ENCODE results near the gene ANKRD60. TPM values are rescaled to one million over a fixed set of nuclear protein-coding genes. Genes with fewer than 3 reads are reported as not detected.

The ANKRD60 gene, protein sequence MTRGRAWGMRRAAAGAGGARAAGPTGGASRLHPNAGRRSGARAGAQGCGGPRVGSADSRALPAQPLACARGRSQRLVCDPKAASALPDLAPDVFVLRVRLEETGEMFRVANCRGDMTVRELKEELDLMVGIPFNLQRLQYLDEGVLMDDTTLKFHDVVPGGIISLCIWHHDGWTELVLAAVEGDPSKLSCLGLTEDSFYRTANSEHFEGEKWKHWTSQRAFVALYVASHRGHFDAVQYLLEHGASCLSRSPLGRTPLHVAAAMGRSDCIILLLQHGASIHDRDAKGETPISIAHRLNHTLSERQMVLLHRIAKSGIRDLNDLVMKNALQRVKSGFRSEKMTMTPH
- total RNA-seq (2021) (not detected in 2 replicates), Bru-seq, nascent RNA (percentile 10 among the genes with signal in this experiment), BruChase-seq, experiment 1, labeled RNA remaining after a 2-hour chase (not detected), BruChase-seq, experiment 2, labeled RNA remaining after a 6-hour chase (percentile 8 among the genes with signal in this experiment)
- long read RNA-seq, result 0 reads

DNA sequence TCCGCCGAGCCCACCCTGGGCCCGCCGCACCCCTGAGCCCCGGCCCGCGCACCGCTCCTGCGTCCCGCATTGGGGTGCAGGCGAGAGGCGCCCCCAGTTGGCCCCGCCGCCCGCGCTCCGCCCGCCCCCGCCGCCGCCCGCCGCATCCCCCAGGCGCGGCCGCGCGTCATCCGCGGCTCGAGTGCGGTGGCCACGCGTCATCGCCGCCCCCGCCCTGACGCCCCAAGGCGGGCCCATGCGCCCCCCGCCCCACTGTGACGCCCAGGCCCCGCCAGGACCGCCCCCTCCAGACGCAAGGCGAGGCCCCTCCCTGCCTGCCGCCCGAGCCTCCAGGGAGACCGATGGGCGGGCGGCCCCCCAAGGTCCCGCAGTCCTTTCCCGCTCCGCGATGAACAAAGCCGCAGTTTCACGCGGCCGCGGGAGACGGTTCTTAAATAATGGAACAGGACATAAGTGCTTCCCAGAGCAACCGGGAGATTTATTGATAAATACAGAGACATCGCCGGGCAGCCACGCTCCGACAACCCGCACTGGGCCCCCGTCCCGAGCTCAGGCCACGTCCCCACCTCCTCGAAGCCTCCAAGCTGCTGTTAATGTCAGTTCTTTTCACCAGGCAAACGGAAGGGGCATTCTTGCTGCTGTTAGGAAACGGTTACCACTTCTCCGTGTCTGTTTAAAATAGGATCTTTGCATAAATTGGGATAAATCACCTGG is at the start of gene ANKRD60:
TSS of gene ANKRD60 (minus strand) at position 170 of the 714 bp plus-strand sequence. CDS start at position 170, 0 bp downstream.
- peak within 1 kb of the TSS; percentile 46 for H3K4me3 ChIP-seq (ENCODE audit: low read depth, low read length, poor library complexity, severe bottlenecking)
- BruUV-seq (replicated peaks), result no TSS peak
- no peak for TF ChIP-seq CTCF (conservative IDR thresholded peaks at IDR 0.05; ENCODE audit: low read depth, low read length)
- TF ChIP-seq EZH2 (IDR thresholded peaks at IDR 0.05; ENCODE audit: borderline replicate concordance, low read depth, low read length, poor library complexity, severe bottlenecking), result peak; percentile 69
- ChIA-PET CTCF (no interaction called here), POLR2A (ENCODE audit: low non-redundant PET) (no interaction called here)
- H3K36me3 ChIP-seq (ENCODE audit: insufficient read depth, low read length, poor library complexity, severe bottlenecking), result no peaks in the 10 kb centered on the region
- peak; percentile 60 for DNase-seq (ENCODE audit: low spot score)
- peaks cover 7% of the 10 kb centered on the region for H3K4me1 ChIP-seq (ENCODE audit: insufficient read depth, low read length, poor library complexity, severe bottlenecking)
- H3K9me3 ChIP-seq (ENCODE audit: low read depth, low read length, poor library complexity, severe bottlenecking), result no peaks in the 10 kb centered on the region
- no peak within 1 kb of the TSS for H3K27ac ChIP-seq (ENCODE audit: low read depth, low read length, poor library complexity, severe bottlenecking)
- intact Hi-C loops (cut with micrococcal nuclease; ENCODE audit: unreplicated experiment), result no loop called here
- H3K27me3 ChIP-seq (replicated peaks; ENCODE audit: insufficient read depth, low read depth, low read length, poor library complexity), result peaks cover 36% of the 10 kb centered on the region

- Histone ChIP-seq H3K9me3 (ENCODE audit: low read depth, low read length, poor library complexity, severe bottlenecking) (peaks cover 4% of the 10 kb centered on the region), H3K27ac (ENCODE audit: low read depth, low read length, poor library complexity, severe bottlenecking) (no peak overlapping the region), H3K4me1 (ENCODE audit: insufficient read depth, low read length, poor library complexity, severe bottlenecking) (no peaks in the 10 kb centered on the region), H3K4me3 (ENCODE audit: low read depth, low read length, poor library complexity, severe bottlenecking) (no peak overlapping the region), H3K36me3 (ENCODE audit: insufficient read depth, low read length, poor library complexity, severe bottlenecking) (no peaks in the 10 kb centered on the region), H3K27me3 (replicated peaks; ENCODE audit: insufficient read depth, low read depth, low read length, poor library complexity) (no peaks in the 10 kb centered on the region)
- ChIA-PET CTCF (no interaction called here), POLR2A (ENCODE audit: low non-redundant PET) (interaction anchor here (0.6 kb wide), 2 partner anchors 12 to 18 kb away, joined by 3 read pairs; no protein-coding TSS in a partner anchor)
- TF ChIP-seq EZH2 (IDR thresholded peaks at IDR 0.05; ENCODE audit: borderline replicate concordance, low read depth, low read length, poor library complexity, severe bottlenecking) (no peak), CTCF (conservative IDR thresholded peaks at IDR 0.05; ENCODE audit: low read depth, low read length) (no peak)
- no peak for DNase-seq (ENCODE audit: low spot score)
- no TSS peak for BruUV-seq (replicated peaks)
- intact Hi-C loops (cut with micrococcal nuclease; ENCODE audit: unreplicated experiment), result no loop called here
Measured at GRCh38 chr20:58277578-58278472, 49.4 kb upstream of the ANKRD60 start.

DNA sequence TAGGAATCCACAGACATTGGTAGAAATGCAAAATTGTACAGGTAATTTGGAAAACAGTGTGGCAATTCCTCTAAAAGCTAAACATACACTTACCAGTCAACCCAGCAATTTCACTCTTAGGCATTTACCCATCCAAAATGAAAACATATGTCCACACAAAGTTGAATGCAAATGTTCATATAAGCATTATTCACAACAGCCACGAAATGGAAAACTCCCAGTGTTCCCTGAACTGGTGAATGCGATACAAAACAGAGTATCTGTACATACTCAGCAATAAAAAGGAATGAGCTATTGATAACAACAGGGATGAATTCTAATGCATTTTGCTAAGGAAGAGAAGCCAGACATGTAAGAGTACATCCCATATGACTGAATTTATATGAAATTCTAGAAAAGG is 48.7 kb upstream of the ANKRD60 start:
- POLR2A ChIA-PET (ENCODE audit: low non-redundant PET), result no interaction called here
- Histone ChIP-seq H3K9me3 (ENCODE audit: low read depth, low read length, poor library complexity, severe bottlenecking) (peaks cover 4% of the 10 kb centered on the region), H3K36me3 (ENCODE audit: insufficient read depth, low read length, poor library complexity, severe bottlenecking) (no peaks in the 10 kb centered on the region), H3K4me1 (ENCODE audit: insufficient read depth, low read length, poor library complexity, severe bottlenecking) (peaks cover 2% of the 10 kb centered on the region), H3K4me3 (ENCODE audit: low read depth, low read length, poor library complexity, severe bottlenecking) (no peak overlapping the region), H3K27ac (ENCODE audit: low read depth, low read length, poor library complexity, severe bottlenecking) (no peak overlapping the region), H3K27me3 (replicated peaks; ENCODE audit: insufficient read depth, low read depth, low read length, poor library complexity) (no peaks in the 10 kb centered on the region)
- no TSS peak for BruUV-seq (replicated peaks)
- CTCF ChIA-PET, result no interaction called here
- intact Hi-C loops (cut with micrococcal nuclease; ENCODE audit: unreplicated experiment), result no loop called here
- no peak for DNase-seq (ENCODE audit: low spot score)
- TF ChIP-seq EZH2 (IDR thresholded peaks at IDR 0.05; ENCODE audit: borderline replicate concordance, low read depth, low read length, poor library complexity, severe bottlenecking), result no peak
- TF ChIP-seq CTCF (conservative IDR thresholded peaks at IDR 0.05; ENCODE audit: low read depth, low read length), result no peak

All from A673 (cell line).